AG04449 (cell line): ENCODE results near the gene ADAM11.

ENCODE experiments used
- CTCF ChIA-PET: fragments of 350-600 bp; formaldehyde crosslinking; extraction: SDS; loops from one replicate; lab custom pipeline; 2021; ENCODE audit warnings: antibody characterized with exemption; lab: Yijun Ruan, JAX
- POLR2A ChIA-PET: fragments of 400-600, 350-600 bp; formaldehyde crosslinking; extraction: SDS; loops from one replicate; lab custom pipeline; 2020; ENCODE audit warnings: antibody characterized with exemption, inconsistent platforms; lab: Yijun Ruan, JAX
- DNase-seq: peaks from one replicate; pipeline ENCODE4 v3.0.0-alpha.2; 2010; ENCODE audit warnings: low read depth, low spot score
- H3K4me3 ChIP-seq: 2 replicates; pipeline ENCODE4 v1.5.1; 2011; ENCODE audit warnings: low read depth, mild to moderate bottlenecking, control low read depth, low read length
- CTCF ChIP-seq: IDR thresholded peaks from one replicate; pipeline ENCODE4 v1.5.1; 2011; ENCODE audit warnings: mild to moderate bottlenecking, moderate library complexity, low read length, control low read depth, inconsistent platforms; ENCODE audit not compliant: insufficient read depth; ENCODE audit errors: missing control alignments

Gene ADAM11

GRCh38 chr17:44795421-44795820 lies 36.6 kb downstream of the ADAM11 start:
- CTCF ChIA-PET: interaction anchor here (13.7 kb wide), 1 partner anchor 15 kb away, joined by 180 read pairs; no protein-coding TSS in a partner anchor
- TF ChIP-seq CTCF: no peak
- H3K4me3 ChIP-seq: no peak overlapping the region
- no peak for DNase-seq
- POLR2A ChIA-PET: interaction anchor here (1.4 to 1.9 kb wide), 2 partner anchors 16 to 25 kb away, joined by 3 to 4 read pairs; no protein-coding TSS in a partner anchor

DNA sequence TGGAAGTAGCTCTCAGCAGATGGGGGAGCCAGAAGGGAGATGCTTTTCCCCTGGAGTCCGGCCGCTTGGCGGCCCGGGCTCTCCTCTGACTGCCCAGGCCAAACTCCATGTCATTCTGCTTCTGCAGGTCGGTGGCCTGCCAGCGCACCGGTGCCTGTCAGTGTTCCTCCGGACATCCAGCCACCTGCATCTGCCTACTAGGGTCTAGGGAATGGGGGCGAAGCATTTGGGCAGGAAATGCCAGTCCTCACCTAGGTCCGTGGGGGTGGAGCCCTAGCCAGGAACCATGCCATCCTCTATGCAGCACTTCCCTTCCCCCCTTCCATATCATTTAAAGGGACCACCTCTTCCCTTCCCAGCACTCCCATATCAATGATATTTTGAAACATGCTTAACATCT lies 37.1 kb downstream of the ADAM11 start:
- no peak for DNase-seq
- no peak overlapping the region for H3K4me3 ChIP-seq
- POLR2A ChIA-PET: interaction anchor here (1.9 kb wide), 1 partner anchor 16 kb away, joined by 3 read pairs; no protein-coding TSS in a partner anchor
- CTCF ChIA-PET: interaction anchor here (13.7 kb wide), 1 partner anchor 16 kb away, joined by 180 read pairs; no protein-coding TSS in a partner anchor
- TF ChIP-seq CTCF: no peak

GRCh38 chr17:44796731-44797130 lies 37.9 kb downstream of the ADAM11 start:
- TF ChIP-seq CTCF: no peak
- H3K4me3 ChIP-seq: no peak overlapping the region
- ChIA-PET POLR2A (no interaction called here), CTCF (interaction anchor here (13.7 kb wide), 1 partner anchor 17 kb away, joined by 180 read pairs; no protein-coding TSS in a partner anchor)
- DNase-seq: no peak

GRCh38 chr17:44797802-44798201 lies 39.0 kb downstream of the ADAM11 start:
- CTCF ChIA-PET: interaction anchor here (1.3 to 13.7 kb wide), 3 partner anchors 10 to 67 kb away, joined by 4 to 180 read pairs (median 5); no protein-coding TSS in a partner anchor

GRCh38 chr17:44798356-44798755 lies 39.6 kb downstream of the ADAM11 start:
- TF ChIP-seq CTCF: no peak
- POLR2A ChIA-PET: interaction anchor here (0.6 kb wide), 1 partner anchor 350 kb away, joined by 3 read pairs; no protein-coding TSS in a partner anchor

More at GRCh38 chr17:44797802-44798201, 39.0 kb downstream of the ADAM11 start:
- no peak for DNase-seq
- POLR2A ChIA-PET: no interaction called here
- no peak overlapping the region for H3K4me3 ChIP-seq
- TF ChIP-seq CTCF: no peak

GRCh38 chr17:44801880-44802279 lies 43.1 kb downstream of the ADAM11 start:
- CTCF ChIA-PET: interaction anchor here (0.9 to 13.7 kb wide), 5 partner anchors 10 to 66 kb away, joined by 3 to 180 read pairs (median 8); no protein-coding TSS in a partner anchor
- no peak for TF ChIP-seq CTCF

More at GRCh38 chr17:44798356-44798755, 39.6 kb downstream of the ADAM11 start:
- CTCF ChIA-PET: interaction anchor here (1.3 to 13.7 kb wide), 4 partner anchors 9 to 80 kb away, joined by 4 to 180 read pairs (median 5); no protein-coding TSS in a partner anchor
- H3K4me3 ChIP-seq: no peak overlapping the region
- no peak for DNase-seq

More at GRCh38 chr17:44801880-44802279, 43.1 kb downstream of the ADAM11 start:
- DNase-seq: no peak
- POLR2A ChIA-PET: no interaction called here
- H3K4me3 ChIP-seq: no peak overlapping the region
